H9 (cell line): Measurements from ENCODE around the gene WIPF2. TPM values are rescaled to one million over a fixed set of nuclear protein-coding genes. Genes with fewer than 3 reads are reported as not detected.
A peak's percentile ranks its signal among the peaks of the same experiment; 100 is the strongest.

ENCODE experiments used
- DNase-seq: peaks from one replicate; pipeline ENCODE4 v3.0.0-alpha.2; 2017
- H2AFZ ChIP-seq: one replicate; pipeline ENCODE4 v1.6.1; 2013; ENCODE audit warnings: mild to moderate bottlenecking, low read length, control low read depth, moderate library complexity
- H2AK5ac ChIP-seq: 2 replicates; pipeline ENCODE4 v1.6.1; 2013; ENCODE audit warnings: low read length, control low read depth, mixed read lengths; ENCODE audit not compliant: insufficient read length
- H2BK120ac ChIP-seq: one replicate; pipeline ENCODE4 v1.6.1; 2013; ENCODE audit warnings: low read depth, mild to moderate bottlenecking, low read length, control low read depth, inconsistent platforms; ENCODE audit not compliant: poor library complexity, severe bottlenecking
- H2BK12ac ChIP-seq: 2 replicates; pipeline ENCODE4 v1.6.1; 2013; ENCODE audit warnings: low read length, control low read depth, mixed read lengths, low read depth; ENCODE audit not compliant: insufficient read length
- H2BK15ac ChIP-seq: 2 replicates; pipeline ENCODE4 v1.6.1; 2013; ENCODE audit warnings: low read depth, low read length, control low read depth
- H2BK20ac ChIP-seq: one replicate; pipeline ENCODE4 v1.6.1; 2013; ENCODE audit warnings: low read depth, mild to moderate bottlenecking, low read length, control low read depth, inconsistent platforms; ENCODE audit not compliant: poor library complexity, severe bottlenecking
- H2BK5ac ChIP-seq: 2 replicates; pipeline ENCODE4 v1.6.1; 2013; ENCODE audit warnings: low read length, control low read depth, mixed read lengths; ENCODE audit not compliant: insufficient read length
- H3K14ac ChIP-seq: 2 replicates; pipeline ENCODE4 v1.6.1; 2013; ENCODE audit warnings: low read length, control low read depth; ENCODE audit not compliant: insufficient read depth
- H3K18ac ChIP-seq: 2 replicates; pipeline ENCODE4 v1.6.1; 2013; ENCODE audit warnings: low read depth, mild to moderate bottlenecking, mixed read lengths, low read length, control low read depth; ENCODE audit not compliant: insufficient read length
- H3K23ac ChIP-seq: 2 replicates; pipeline ENCODE4 v1.6.1; 2013; ENCODE audit warnings: low read length, control low read depth, mixed read lengths, low read depth; ENCODE audit not compliant: insufficient read length
- H3K23me2 ChIP-seq: 2 replicates; pipeline ENCODE4 v1.6.1; 2013; ENCODE audit warnings: low read depth, mild to moderate bottlenecking, mixed read lengths, low read length, control low read depth; ENCODE audit not compliant: insufficient read length, poor library complexity, severe bottlenecking
- H3K27ac ChIP-seq: 2 replicates; pipeline ENCODE4 v1.5.1; 2013; ENCODE audit warnings: low read length, control low read depth, mixed read lengths, low read depth; ENCODE audit not compliant: insufficient read length
- H3K27me3 ChIP-seq: 2 replicates; pipeline ENCODE4 v1.6.1; 2013; ENCODE audit warnings: low read length, control low read depth, inconsistent platforms; ENCODE audit not compliant: insufficient read depth
- H3K4ac ChIP-seq: 2 replicates; pipeline ENCODE4 v1.6.1; 2013; ENCODE audit warnings: low read depth, mild to moderate bottlenecking, control low read depth, inconsistent platforms, low read length, moderate library complexity
- H3K4me1 ChIP-seq: 2 replicates; pipeline ENCODE4 v1.6.1; 2013; ENCODE audit warnings: low read length, control low read depth, inconsistent platforms; ENCODE audit not compliant: insufficient read depth
- H3K4me2 ChIP-seq: 2 replicates; pipeline ENCODE4 v1.6.1; 2013; ENCODE audit warnings: low read length, control low read depth, mixed read lengths; ENCODE audit not compliant: insufficient read length, insufficient read depth
- H3K56ac ChIP-seq: 2 replicates; pipeline ENCODE4 v1.6.1; 2013; ENCODE audit warnings: low read depth, mild to moderate bottlenecking, mixed read lengths, low read length, control low read depth; ENCODE audit not compliant: insufficient read length
- H3K79me1 ChIP-seq: 2 replicates; pipeline ENCODE4 v1.6.1; 2013; ENCODE audit warnings: low read depth, mild to moderate bottlenecking, moderate library complexity, low read length, control low read depth, inconsistent platforms; ENCODE audit not compliant: insufficient read depth, poor library complexity, severe bottlenecking
- H3K79me2 ChIP-seq: 2 replicates; pipeline ENCODE4 v1.6.1; 2013; ENCODE audit warnings: low read length, control low read depth, inconsistent platforms; ENCODE audit not compliant: insufficient read depth
- H3K9ac ChIP-seq: 2 replicates; pipeline ENCODE4 v1.6.1; 2013; ENCODE audit warnings: low read length, control low read depth, mixed read lengths; ENCODE audit not compliant: insufficient read length; ENCODE audit errors: extremely low read depth
- H3K9me3 ChIP-seq: one replicate; pipeline ENCODE4 v1.6.1; 2013; ENCODE audit warnings: low read depth, low read length, inconsistent platforms; ENCODE audit not compliant: control insufficient read depth
- H3T11ph ChIP-seq: one replicate; pipeline ENCODE4 v1.6.1; 2013; ENCODE audit warnings: mild to moderate bottlenecking, low read length, control low read depth, inconsistent platforms
- H4K20me1 ChIP-seq: one replicate; pipeline ENCODE4 v1.6.1; 2013; ENCODE audit not compliant: control insufficient read depth, insufficient read length, insufficient read depth
- H4K5ac ChIP-seq: 2 replicates; pipeline ENCODE4 v1.6.1; 2013; ENCODE audit warnings: low read depth, mild to moderate bottlenecking, mixed read lengths, low read length, control low read depth; ENCODE audit not compliant: insufficient read length
- H4K8ac ChIP-seq: replicated peaks from 2 replicates; pipeline ENCODE4 v1.6.1; 2013; ENCODE audit warnings: low read length, control low read depth, mixed read lengths, low read depth; ENCODE audit not compliant: insufficient read length
- H4K91ac ChIP-seq: 2 replicates; pipeline ENCODE4 v1.6.1; 2013; ENCODE audit warnings: low read depth, mild to moderate bottlenecking, moderate library complexity, mixed read lengths, low read length, control low read depth; ENCODE audit not compliant: insufficient read length
- H3K27ac Mint-ChIP-seq, 3 experiments: 2 replicates in 2 of 3; 3 replicates in 1 of 3; pipeline ENCODE4 v1.8.0; 2020 to 2021; ENCODE audit warnings: mixed read lengths in 3 of 3, mild to moderate bottlenecking in 1 of 3, moderate library complexity in 1 of 3
- H3K27me3 Mint-ChIP-seq: 2 replicates; pipeline ENCODE4 v1.8.0; 2021; ENCODE audit warnings: low read depth, mild to moderate bottlenecking, moderate library complexity, mixed read lengths
- H3K36me3 Mint-ChIP-seq, 3 experiments: 2 replicates in 2 of 3; 3 replicates in 1 of 3; pipeline ENCODE4 v1.8.0; 2020 to 2021; ENCODE audit warnings: low read depth in 3 of 3, mixed read lengths in 3 of 3; ENCODE audit not compliant: insufficient read depth in 1 of 3
- H3K4me1 Mint-ChIP-seq, 2 experiments: 2 replicates each; pipeline ENCODE4 v1.8.0; 2020; ENCODE audit warnings: mixed read lengths in 2 of 2
- H3K4me3 Mint-ChIP-seq, 2 experiments: 2 replicates in 1 of 2; 3 replicates in 1 of 2; pipeline ENCODE4 v1.8.0; 2020 to 2021; ENCODE audit warnings: mild to moderate bottlenecking in 2 of 2, mixed read lengths in 2 of 2, moderate library complexity in 1 of 2
- H3K9me3 Mint-ChIP-seq, 2 experiments: 2 replicates in 1 of 2; 3 replicates in 1 of 2; pipeline ENCODE4 v1.8.0; 2020; ENCODE audit warnings: mild to moderate bottlenecking in 2 of 2, mixed read lengths in 2 of 2, moderate library complexity in 1 of 2
- CTCF ChIP-seq: fragments of 200-600 bp; sonication (generic); conservative IDR thresholded peaks from 3 replicates; pipeline ENCODE4 v1.8.0; 2021; ENCODE audit warnings: antibody characterized with exemption, mild to moderate bottlenecking
- WGBS: extraction: QIAGEN DNeasy Blood & Tissue Kit; methylation state at CpG from one replicate; pipeline ENCODE4 v1.1.7; 2013; ENCODE audit warnings: missing lambda C conversion rate, low lambda C conversion rate, mixed read lengths; ENCODE audit not compliant: insufficient read length; ENCODE audit errors: extremely low coverage; 5-methylcytosine and 5-hydroxymethylcytosine counted together
- total RNA-seq: library from RNA; stranded (reverse); gene quantifications from 2 replicates; pipeline ENCODE4 v1.2.1, GENCODE V29; 2021

The WIPF2 gene
- total RNA-seq, 1 experiment from 2014 or later, result 24.2 TPM

GRCh38 chr17:40218006-40218739 is 931 bp upstream of the WIPF2 start:
- Histone ChIP-seq H3K79me1 (peaks cover 3% of the 10 kb centered on the region), H3K27ac (peak overlapping the region; percentile 16), H4K20me1 (no peaks in the 10 kb centered on the region), H2BK15ac (no peak overlapping the region), H2BK120ac (no peak overlapping the region), H2BK5ac (no peak overlapping the region), H2AFZ (no peak overlapping the region), H3K4me1 (no peaks in the 10 kb centered on the region), H4K5ac (no peak overlapping the region), H3K18ac (peak overlapping the region; percentile 94), H2AK5ac (no peak overlapping the region), H3K79me2 (peaks cover 3% of the 10 kb centered on the region; the same call in 1 of the 2 replicates), H3K9me3 (no peaks in the 10 kb centered on the region), H2BK20ac (no peak overlapping the region), H4K91ac (no peak overlapping the region), H3K23me2 (peaks cover 10% of the 10 kb centered on the region), H3K4ac (no peak overlapping the region), H3K56ac (no peak overlapping the region), H2BK12ac (no peak overlapping the region), H3K23ac (no peak overlapping the region), H3T11ph (no peak overlapping the region), H4K8ac (peak overlapping the region; percentile 12), H3K9ac (no peak overlapping the region), H3K14ac (no peak overlapping the region), H3K4me2 (peak overlapping the region; percentile 57), H3K27me3 (no peaks in the 10 kb centered on the region)
- DNase-seq, result no peak
- TF ChIP-seq CTCF, result no peak
- WGBS, result no CpG with 5 or more reads among the region's 7 CpGs
- Mint-ChIP-seq H3K27me3 (no peaks in the 10 kb centered on the region), H3K36me3 (peaks cover 0 to under 1% (median 0%) of the 10 kb centered on the region in 3 experiments; a peak in 1 of 7 replicates), H3K9me3 (no peaks in the 10 kb centered on the region; a peak in 1 of 5 replicates), H3K27ac (peak overlapping the region in 2 of 3 experiments; percentile 99 to 100; a peak in 4 of 7 replicates), H3K4me3 (peak overlapping the region; percentile 80 to 85), H3K4me1 (peaks cover 12 to 20% of the 10 kb centered on the region in 2 experiments)
